CD14-positive monocyte (primary cell): ENCODE results near the gene CCDC85C. TPM values are rescaled to one million over a fixed set of nuclear protein-coding genes. Genes with fewer than 3 reads are reported as not detected.

ENCODE experiments used
- DNase-seq, 3 donors: peaks; one replicate each; pipeline ENCODE4 v3.0.0-alpha.2; 2011 to 2022
- H2AFZ ChIP-seq: 2 replicates; pipeline ENCODE4 v1.6.0; 2012; ENCODE audit warnings: mild to moderate bottlenecking, low read depth, low read length, inconsistent platforms; ENCODE audit not compliant: insufficient read depth, poor library complexity, severe bottlenecking
- H3K27ac ChIP-seq, 2 donors: 1 replicate in 1 of 2; 2 replicates in 1 of 2; pipeline ENCODE4 v1.5.1; 2012 to 2013; ENCODE audit warnings: low read length in 2 of 2, control low read depth in 1 of 2, inconsistent platforms in 1 of 2, low read depth in 1 of 2, mild to moderate bottlenecking in 1 of 2
- H3K27me3 ChIP-seq, 2 donors: one replicate each; pipeline versions ENCODE4 v1.6.0 to v1.6.1; 2011 to 2013; ENCODE audit warnings: low read length in 2 of 2; ENCODE audit not compliant: control insufficient read depth in 2 of 2, insufficient read depth in 2 of 2
- H3K36me3 ChIP-seq, 2 donors: replicated peaks in 1 of 2; 1 replicate in 1 of 2; 2 replicates in 1 of 2; pipeline versions ENCODE4 v1.5.1 to v1.6.1; 2012 to 2013; ENCODE audit warnings: low read length in 2 of 2, control low read depth in 1 of 2, inconsistent platforms in 1 of 2, mild to moderate bottlenecking in 1 of 2; ENCODE audit not compliant: insufficient read depth in 2 of 2, control insufficient read depth in 1 of 2
- H3K4me1 ChIP-seq, 2 donors: 1 replicate in 1 of 2; 2 replicates in 1 of 2; pipeline versions ENCODE4 v1.5.1 to v1.6.1; 2012 to 2013; ENCODE audit warnings: low read length in 2 of 2, control low read depth in 1 of 2, inconsistent platforms in 1 of 2, mild to moderate bottlenecking in 1 of 2, moderate library complexity in 1 of 2; ENCODE audit not compliant: insufficient read depth in 2 of 2, control insufficient read depth in 1 of 2
- H3K4me2 ChIP-seq: replicated peaks from 2 replicates; pipeline ENCODE3; 2012; ENCODE audit warnings: low read length, moderate library complexity, mild to moderate bottlenecking; ENCODE audit not compliant: poor library complexity, severe bottlenecking; ENCODE audit errors: extremely low read depth
- H3K4me3 ChIP-seq, 3 experiments: fragments of 200-600 bp in 1 of 3; sonication (generic) in 1 of 3; replicated peaks in 1 of 3; 1 replicate in 2 of 3; 2 replicates in 1 of 3; pipeline ENCODE4 v1.5.1; 2011 to 2013; ENCODE audit warnings: low read length in 3 of 3, mild to moderate bottlenecking in 3 of 3, control low read depth in 2 of 3, low read depth in 2 of 3, inconsistent platforms in 1 of 3, moderate library complexity in 1 of 3
- H3K79me2 ChIP-seq: 2 replicates; pipeline ENCODE4 v1.6.0; 2012; ENCODE audit warnings: mild to moderate bottlenecking, control low read depth, inconsistent platforms, low read length, moderate library complexity; ENCODE audit not compliant: insufficient read depth
- H3K9ac ChIP-seq: 2 replicates; pipeline ENCODE4 v1.6.0; 2017; ENCODE audit warnings: low read length, mild to moderate bottlenecking; ENCODE audit not compliant: insufficient read depth, poor library complexity, severe bottlenecking
- H3K9me3 ChIP-seq, 2 donors: replicated peaks in 1 of 2; 1 replicate in 1 of 2; 2 replicates in 1 of 2; pipeline versions ENCODE4 v1.5.1 to v1.6.1; 2012 to 2013; ENCODE audit warnings: low read length in 2 of 2, control low read depth in 1 of 2; ENCODE audit not compliant: control insufficient read depth in 1 of 2, insufficient read depth in 1 of 2
- H4K20me1 ChIP-seq: 2 replicates; pipeline ENCODE4 v1.6.0; 2012; ENCODE audit warnings: mild to moderate bottlenecking, low read length, control low read depth, moderate library complexity; ENCODE audit not compliant: insufficient read depth
- H3K27ac Mint-ChIP-seq, 7 donors: one replicate each; pipeline ENCODE4 v1.8.0; 2020; ENCODE audit warnings: mild to moderate bottlenecking in 7 of 7, mixed read lengths in 7 of 7, moderate library complexity in 6 of 7, inconsistent platforms in 2 of 7
- H3K27me3 Mint-ChIP-seq, 3 donors: one replicate each; pipeline ENCODE4 v1.8.0; 2021 to 2022; ENCODE audit warnings: low read depth in 3 of 3, mild to moderate bottlenecking in 3 of 3, mixed read lengths in 3 of 3, moderate library complexity in 3 of 3, inconsistent platforms in 1 of 3
- H3K36me3 Mint-ChIP-seq, 2 donors: one replicate each; pipeline ENCODE4 v1.8.0; 2020; ENCODE audit warnings: mixed read lengths in 2 of 2, inconsistent platforms in 1 of 2, mild to moderate bottlenecking in 1 of 2
- H3K4me1 Mint-ChIP-seq: one replicate; pipeline ENCODE4 v1.8.0; 2020; ENCODE audit warnings: mild to moderate bottlenecking, mixed read lengths
- H3K4me3 Mint-ChIP-seq, 2 donors: one replicate each; pipeline ENCODE4 v1.8.0; 2020; ENCODE audit warnings: mild to moderate bottlenecking in 2 of 2, mixed read lengths in 2 of 2, moderate library complexity in 1 of 2
- H3K9me3 Mint-ChIP-seq, 7 donors: one replicate each; pipeline ENCODE4 v1.8.0; 2020 to 2022; ENCODE audit warnings: mixed read lengths in 7 of 7, mild to moderate bottlenecking in 6 of 7, moderate library complexity in 6 of 7, inconsistent platforms in 2 of 7
- WGBS: methylation state at CpG from one replicate; pipeline ENCODE4 v1.1.5; 2013; ENCODE audit warnings: missing lambda C conversion rate; ENCODE audit not compliant: insufficient coverage; 5-methylcytosine and 5-hydroxymethylcytosine counted together
- intact Hi-C, 2 donors: fragments of 100-400 bp; cut with micrococcal nuclease; formaldehyde crosslinking; loops; one replicate each; pipeline versions ENCODE4 v1.15.0 to v1.15.1; 2023
- polyA plus RNA-seq, 3 donors: library from polyadenylated mRNA; depleted of rRNA in 1 of 3; unstranded in 2 of 3; stranded (reverse) in 1 of 3; fragments of 300-500 nt in 2 of 3; fragments of >200 nt in 1 of 3; fragmentation: Illumina TruSeq in 2 of 3; gene quantifications; 1 replicate in 2 of 3; 2 replicates in 1 of 3; pipeline ENCODE4 v1.2.3, GENCODE V29; 2012 to 2021
- TF ChIP-seq, protein P1 (sequence below): fragments of 200-600 bp; IDR thresholded peaks from one replicate; pipeline ENCODE4 v1.8.0; 2022; ENCODE audit warnings: antibody characterized with exemption, mild to moderate bottlenecking

CCDC85C gene
- polyA plus RNA-seq, 3 donors: under 0.01 to 0.03 TPM; not detected in 1

DNA sequence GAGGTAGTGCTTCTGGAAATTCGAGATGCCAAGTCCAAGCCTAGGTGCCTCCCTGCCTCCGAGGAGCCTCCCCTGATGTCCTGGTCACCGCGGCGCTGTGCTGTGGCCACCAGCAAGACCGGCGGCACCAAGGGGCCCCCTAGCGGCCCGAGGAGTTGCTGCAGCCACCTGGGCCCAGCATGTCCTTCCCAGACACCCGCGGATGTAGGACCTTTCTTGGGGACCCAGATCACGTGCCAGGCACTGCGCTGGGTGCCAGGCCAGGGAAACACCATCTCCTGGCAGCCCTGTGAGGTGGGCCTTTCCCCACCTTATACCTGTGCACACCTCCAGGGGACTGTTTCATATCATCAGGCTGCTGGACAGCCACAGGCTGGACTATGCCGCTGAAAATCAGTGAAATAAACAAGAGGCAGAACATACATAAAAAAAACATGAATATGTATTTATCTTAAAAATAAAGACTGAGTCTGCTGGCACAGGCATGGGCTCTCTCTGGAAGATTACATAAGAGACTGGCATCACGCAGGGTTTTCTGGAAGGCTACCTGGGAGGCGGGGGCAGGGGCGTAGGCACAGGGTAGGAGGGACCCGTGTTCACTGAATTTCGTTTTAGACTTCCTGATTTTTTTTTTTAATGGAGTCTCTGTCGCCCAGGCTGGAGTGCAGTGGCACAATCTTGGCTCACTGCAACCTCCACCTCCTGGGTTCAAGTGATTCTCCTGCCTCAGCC is 25.0 kb upstream of the CCDC85C start:
- Histone ChIP-seq H4K20me1 (no peaks in the 10 kb centered on the region), H3K79me2 (no peaks in the 10 kb centered on the region), H3K4me3 (no peak overlapping the region), H3K9me3 (no peaks in the 10 kb centered on the region), H3K27ac (no peak overlapping the region), H3K4me2 (no peak overlapping the region), H3K36me3 (no peaks in the 10 kb centered on the region), H3K27me3 (no peaks in the 10 kb centered on the region), H2AFZ (peak overlapping the region; percentile 21), H3K9ac (no peak overlapping the region), H3K4me1 (no peaks in the 10 kb centered on the region)
- 25% methylated on average over 19 of the region's 20 CpGs for WGBS
- Mint-ChIP-seq H3K4me3 (no peak overlapping the region), H3K27ac (no peak overlapping the region), H3K9me3 (peaks cover 0 to 3% (median 0%) of the 10 kb centered on the region in 7 donors), H3K4me1 (no peaks in the 10 kb centered on the region), H3K27me3 (peaks cover 5 to 10% (median 9%) of the 10 kb centered on the region in 3 donors), H3K36me3 (no peaks in the 10 kb centered on the region)
- intact Hi-C loops: loop anchor here (2.0 to 5.0 kb wide), 2 partner anchors 110 to 112 kb away; no protein-coding TSS in a partner anchor
- TF ChIP-seq, protein P1, sequence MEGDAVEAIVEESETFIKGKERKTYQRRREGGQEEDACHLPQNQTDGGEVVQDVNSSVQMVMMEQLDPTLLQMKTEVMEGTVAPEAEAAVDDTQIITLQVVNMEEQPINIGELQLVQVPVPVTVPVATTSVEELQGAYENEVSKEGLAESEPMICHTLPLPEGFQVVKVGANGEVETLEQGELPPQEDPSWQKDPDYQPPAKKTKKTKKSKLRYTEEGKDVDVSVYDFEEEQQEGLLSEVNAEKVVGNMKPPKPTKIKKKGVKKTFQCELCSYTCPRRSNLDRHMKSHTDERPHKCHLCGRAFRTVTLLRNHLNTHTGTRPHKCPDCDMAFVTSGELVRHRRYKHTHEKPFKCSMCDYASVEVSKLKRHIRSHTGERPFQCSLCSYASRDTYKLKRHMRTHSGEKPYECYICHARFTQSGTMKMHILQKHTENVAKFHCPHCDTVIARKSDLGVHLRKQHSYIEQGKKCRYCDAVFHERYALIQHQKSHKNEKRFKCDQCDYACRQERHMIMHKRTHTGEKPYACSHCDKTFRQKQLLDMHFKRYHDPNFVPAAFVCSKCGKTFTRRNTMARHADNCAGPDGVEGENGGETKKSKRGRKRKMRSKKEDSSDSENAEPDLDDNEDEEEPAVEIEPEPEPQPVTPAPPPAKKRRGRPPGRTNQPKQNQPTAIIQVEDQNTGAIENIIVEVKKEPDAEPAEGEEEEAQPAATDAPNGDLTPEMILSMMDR: peak; percentile 90
- peak; percentile 15 to 48 (median 25) for DNase-seq

DNA sequence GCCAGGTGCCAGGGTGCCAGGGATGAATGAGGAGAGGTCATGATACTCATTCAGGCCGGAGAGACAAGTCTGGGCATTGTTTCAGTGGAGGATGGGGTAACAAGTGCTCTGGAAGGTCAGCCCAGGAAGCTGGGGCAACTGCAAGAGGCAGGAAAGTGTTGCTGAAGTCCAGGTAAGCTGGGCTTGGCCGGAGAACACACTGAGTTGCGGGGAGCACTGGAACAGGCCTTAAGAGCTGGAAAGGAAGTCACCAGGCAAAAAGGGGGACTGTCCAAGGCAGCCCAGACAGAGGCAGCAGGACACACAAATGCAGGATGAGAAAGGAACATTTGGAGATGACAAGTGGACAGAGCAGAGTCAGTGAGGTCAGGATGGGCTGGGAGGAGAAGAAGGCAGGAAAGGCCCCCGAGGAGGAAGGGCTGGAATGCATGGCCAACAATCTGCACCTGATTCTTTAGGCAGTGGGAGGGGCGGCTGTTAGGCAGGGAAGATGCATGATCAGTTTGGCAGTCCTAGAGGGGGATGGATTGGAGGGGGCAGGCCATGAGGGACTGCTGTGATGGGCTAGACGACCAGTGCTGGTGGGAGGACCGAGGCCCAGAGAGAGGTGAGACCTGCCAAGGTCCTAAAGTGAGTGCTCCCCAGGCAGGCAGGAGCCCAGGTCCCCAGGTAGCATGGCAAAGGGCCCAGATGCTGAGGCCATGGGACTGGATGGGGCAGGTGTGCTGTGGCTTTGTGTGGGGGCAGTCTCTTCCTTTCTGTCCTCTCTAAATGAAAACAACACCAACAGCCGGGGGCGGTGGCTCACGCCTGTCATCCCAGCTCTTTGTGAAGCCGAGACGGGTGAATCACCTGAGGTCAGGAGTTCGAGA is 23.7 kb upstream of the CCDC85C start:
- Histone ChIP-seq H2AFZ (no peak overlapping the region), H3K4me1 (no peaks in the 10 kb centered on the region), H3K36me3 (no peaks in the 10 kb centered on the region), H4K20me1 (no peaks in the 10 kb centered on the region), H3K4me3 (no peak overlapping the region), H3K27ac (no peak overlapping the region), H3K9me3 (no peaks in the 10 kb centered on the region), H3K27me3 (no peaks in the 10 kb centered on the region), H3K9ac (no peak overlapping the region), H3K4me2 (no peak overlapping the region), H3K79me2 (no peaks in the 10 kb centered on the region)
- H3K4me3 Mint-ChIP-seq: no peak overlapping the region
- no peak for DNase-seq
- no peaks in the 10 kb centered on the region for H3K36me3 Mint-ChIP-seq
- intact Hi-C loops: loop anchor here (2.0 to 5.0 kb wide), 2 partner anchors 109 to 110 kb away; no protein-coding TSS in a partner anchor
- WGBS: 86% methylated on average over 13 of the region's 13 CpGs
- TF ChIP-seq, protein P1: no peak
- peaks cover 5 to 11% (median 8%) of the 10 kb centered on the region in 3 donors for H3K27me3 Mint-ChIP-seq
- H3K9me3 Mint-ChIP-seq: peaks cover 0 to 3% (median 0%) of the 10 kb centered on the region in 7 donors
- no peaks in the 10 kb centered on the region for H3K4me1 Mint-ChIP-seq
- no peak overlapping the region for H3K27ac Mint-ChIP-seq
